ENCODE results near the gene PLXNA4. TPM values are rescaled to one million over a fixed set of nuclear protein-coding genes. Genes with fewer than 3 reads are reported as not detected.

The PLXNA4 gene
- total and polyA plus RNA-seq, 12 donors, result 0.83 to 17.0 (median 11.5) TPM

DNA sequence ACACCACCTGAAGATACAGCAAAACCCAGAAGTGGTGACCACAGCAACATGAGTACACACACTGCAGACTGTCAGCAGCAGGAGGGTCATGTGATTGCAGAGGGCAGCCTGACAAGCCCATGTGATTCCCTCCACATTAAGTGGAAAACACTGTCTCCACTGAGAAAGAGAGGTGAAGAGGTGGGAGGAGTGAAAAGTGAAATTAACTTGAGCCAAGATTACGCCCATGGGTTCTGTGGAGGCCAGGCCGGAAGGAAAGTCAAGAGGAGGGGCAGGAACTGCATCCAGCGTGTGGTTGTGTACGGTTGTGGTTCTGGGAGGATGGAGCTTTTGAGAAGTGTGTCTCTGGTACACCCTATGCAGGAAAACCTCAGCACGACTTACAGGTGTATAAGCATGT, 138.5 kb downstream of the PLXNA4 start:
- H3K27me3 ChIP-seq, result no peaks in the 10 kb centered on the region
- peak in 7 of 8 donors; percentile 13 to 66 (median 34) for ATAC-seq
- TF ChIP-seq CTCF (IDR thresholded peaks at IDR 0.05), result no peak
- H3K4me3 ChIP-seq, result no peak overlapping the region
- no peaks in the 10 kb centered on the region for H3K9me3 ChIP-seq
- intact Hi-C loops (cut with DNase I), result no loop called here
- H3K27ac ChIP-seq, result no peak overlapping the region
- 37 to 41% methylated on average over 5 of the region's 5 CpGs for WGBS, 2 donors
- no peaks in the 10 kb centered on the region for H3K36me3 ChIP-seq
- DNase-seq, result peak in 1 of 2 donors; percentile 28
- H3K4me1 ChIP-seq, result peaks cover 0 to 57% (median 35%) of the 10 kb centered on the region in 9 donors

- 15 to 22% methylated on average over 8 of the region's 8 CpGs for WGBS, 2 donors
- DNase-seq, result peak in 1 of 2 donors; percentile 60
- Histone ChIP-seq H3K9me3 (no peaks in the 10 kb centered on the region), H3K27me3 (no peaks in the 10 kb centered on the region), H3K27ac (peak overlapping the region in 4 of 10 donors; percentile 9 to 42 (median 26)), H3K4me1 (peaks cover 0 to 57% (median 35%) of the 10 kb centered on the region in 9 donors), H3K36me3 (no peaks in the 10 kb centered on the region), H3K4me3 (no peak overlapping the region)
- TF ChIP-seq CTCF (IDR thresholded peaks at IDR 0.05), result peak in 1 of 9 donors; percentile 7
- peak; percentile 40 to 89 (median 72) for ATAC-seq
- intact Hi-C loops (cut with DNase I), result no loop called here
These were observed 140.1 kb downstream of the PLXNA4 start for GRCh38 chr7:132436121-132436520.

DNA sequence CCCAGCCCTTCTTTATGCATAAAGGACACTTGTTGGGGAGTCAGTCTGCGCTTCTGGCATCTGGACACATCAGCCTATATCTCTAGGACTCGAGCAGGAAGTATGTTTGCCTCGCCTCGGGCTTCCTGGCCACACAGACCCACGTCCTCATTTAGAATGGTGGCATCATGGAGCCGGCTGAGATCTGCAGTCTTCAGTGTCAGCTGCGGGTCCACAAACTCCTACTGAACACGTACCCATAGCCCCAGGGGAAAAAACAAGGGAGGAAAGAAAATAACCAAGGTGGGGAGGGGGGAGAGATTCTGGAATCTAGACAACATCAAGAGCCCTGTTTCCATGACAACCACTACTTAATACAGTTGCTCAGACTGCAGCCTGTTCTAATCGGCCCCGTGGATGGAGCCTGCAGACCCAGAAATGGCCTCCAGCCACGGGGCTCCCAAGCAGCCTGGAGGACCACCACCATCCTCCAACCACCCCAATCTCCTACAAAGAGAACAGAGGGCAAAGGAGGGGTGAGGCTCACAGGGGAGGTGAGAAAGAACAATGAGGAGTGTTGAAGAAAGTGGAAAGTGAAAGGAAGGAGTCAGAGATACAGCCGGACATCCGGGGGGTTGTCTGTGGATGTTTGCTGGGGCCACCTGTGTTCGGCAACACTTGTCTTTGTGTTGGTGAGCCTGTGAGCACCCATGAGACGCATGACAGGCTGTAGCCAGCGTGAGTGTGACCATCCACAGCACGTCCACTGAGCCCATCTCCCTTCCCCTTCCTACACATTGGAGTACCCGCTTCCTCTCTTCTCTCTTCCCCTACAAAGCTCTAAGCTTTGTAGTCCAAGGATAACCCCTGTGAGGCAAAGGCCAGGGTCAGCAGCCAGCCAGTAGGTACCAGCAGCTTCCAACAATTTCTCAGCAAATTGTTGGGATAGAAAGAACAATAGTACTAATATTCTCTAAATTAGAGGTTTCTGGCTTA, 141.0 kb downstream of the PLXNA4 start:
- H3K9me3 ChIP-seq, result no peaks in the 10 kb centered on the region
- ATAC-seq (no peak), DNase-seq (no peak)
- H3K4me1 ChIP-seq, result peaks cover 0 to 65% (median 35%) of the 10 kb centered on the region in 9 donors
- intact Hi-C loops (cut with DNase I), result no loop called here
- peak overlapping the region in 4 of 10 donors; percentile 2 to 27 (median 17) for H3K27ac ChIP-seq
- no peak overlapping the region for H3K4me3 ChIP-seq
- no peaks in the 10 kb centered on the region for H3K36me3 ChIP-seq
- WGBS, 2 donors, result 52 to 57% methylated on average over 18 of the region's 18 CpGs
- no peak for TF ChIP-seq CTCF (IDR thresholded peaks at IDR 0.05)
- no peaks in the 10 kb centered on the region for H3K27me3 ChIP-seq

GRCh38 chr7:132434041-132434440, 142.2 kb downstream of the PLXNA4 start:
- ATAC-seq (no peak), DNase-seq (no peak)
- Histone ChIP-seq H3K9me3 (no peaks in the 10 kb centered on the region), H3K36me3 (no peaks in the 10 kb centered on the region), H3K4me1 (peaks cover 0 to 70% (median 38%) of the 10 kb centered on the region in 9 donors), H3K4me3 (no peak overlapping the region), H3K27ac (peak overlapping the region in 1 of 10 donors; percentile 22), H3K27me3 (no peaks in the 10 kb centered on the region)
- WGBS, 2 donors, result 93 to 99% methylated on average over 7 of the region's 7 CpGs
- intact Hi-C loops (cut with DNase I), result no loop called here
- TF ChIP-seq CTCF (IDR thresholded peaks at IDR 0.05), result no peak

All from heart right ventricle (tissue), 16 donors.